Parathyroid adenoma (tissue), 2 donors: ENCODE data around the gene LTB4R2.

Experiments
- H2AFZ ChIP-seq: fragments of 300-600 bp; sonication (generic); one replicate; pipeline ENCODE4 v1.7.0; 2017; ENCODE audit warnings: antibody characterized with exemption, mild to moderate bottlenecking
- H3K27ac ChIP-seq: fragments of 300-600 bp; sonication (generic); one replicate; pipeline ENCODE4 v1.7.0; 2017
- H3K27me3 ChIP-seq: fragments of 300-600 bp; sonication (generic); one replicate; pipeline ENCODE4 v1.7.0; 2017; ENCODE audit warnings: low read length; ENCODE audit not compliant: control insufficient read depth, insufficient read depth
- H3K36me3 ChIP-seq: fragments of 300-600 bp; sonication (generic); one replicate; pipeline ENCODE4 v1.7.0; 2017; ENCODE audit warnings: low read length; ENCODE audit not compliant: control insufficient read depth, insufficient read depth
- H3K4me1 ChIP-seq: fragments of 300-600 bp; sonication (generic); one replicate; pipeline ENCODE4 v1.7.0; 2017; ENCODE audit warnings: control low read depth
- H3K4me2 ChIP-seq: fragments of 300-600 bp; sonication (generic); one replicate; pipeline ENCODE4 v1.7.0; 2017; ENCODE audit warnings: low read length
- H3K4me3 ChIP-seq: fragments of 300-600 bp; sonication (generic); one replicate; pipeline ENCODE4 v1.7.0; 2017; ENCODE audit warnings: low read depth, low read length
- H3K79me2 ChIP-seq: fragments of 300-600 bp; sonication (generic); one replicate; pipeline ENCODE4 v1.7.0; 2017; ENCODE audit warnings: control low read depth
- H3K9ac ChIP-seq: fragments of 300-600 bp; sonication (generic); one replicate; pipeline ENCODE4 v1.7.0; 2017; ENCODE audit warnings: mild to moderate bottlenecking
- H3K9me3 ChIP-seq: fragments of 300-600 bp; sonication (generic); one replicate; pipeline ENCODE4 v1.7.0; 2017; ENCODE audit warnings: low read length; ENCODE audit not compliant: control insufficient read depth
- CTCF ChIP-seq: fragments of 300-600 bp; sonication (generic); IDR thresholded peaks from one replicate; pipeline ENCODE4 v1.7.0; 2017; ENCODE audit warnings: antibody characterized with exemption, mild to moderate bottlenecking
- donor health status: primary hyperparathyroidism.

Gene LTB4R2

GRCh38 chr14:24309538-24310264 is at the start of gene LTB4R2:
TSS of gene LTB4R2 (plus strand) at chr14:24310140. CDS start at chr14:24310665, 525 bp downstream.
- Histone ChIP-seq H3K4me2 (peak within 1 kb of the TSS; percentile 69), H3K9me3 (no peaks in the 10 kb centered on the region), H3K4me1 (peaks cover 7% of the 10 kb centered on the region), H3K4me3 (peak within 1 kb of the TSS; percentile 33), H2AFZ (peak within 1 kb of the TSS; percentile 90), H3K27ac (peak within 1 kb of the TSS; percentile 68), H3K79me2 (no peaks in the 10 kb centered on the region), H3K9ac (no peak within 1 kb of the TSS), H3K36me3 (no peaks in the 10 kb centered on the region), H3K27me3 (no peaks in the 10 kb centered on the region)
- TF ChIP-seq CTCF, result no peak

- H3K27ac ChIP-seq, result no peak overlapping the region
Measured at GRCh38 chr14:24260780-24261157, 49.2 kb upstream of the LTB4R2 start.

GRCh38 chr14:24261256-24261968 is 48.5 kb upstream of the LTB4R2 start:
- H3K27ac ChIP-seq, result no peak overlapping the region
- H3K4me3 ChIP-seq, result no peak overlapping the region

More at GRCh38 chr14:24260780-24261157, 49.2 kb upstream of the LTB4R2 start:
- H3K27me3 ChIP-seq, result no peaks in the 10 kb centered on the region
- H3K9me3 ChIP-seq, result no peaks in the 10 kb centered on the region
- H2AFZ ChIP-seq, result no peak overlapping the region
- H3K36me3 ChIP-seq, result no peaks in the 10 kb centered on the region
- H3K4me2 ChIP-seq, result no peak overlapping the region
- no peak overlapping the region for H3K9ac ChIP-seq
- no peak overlapping the region for H3K4me3 ChIP-seq
- TF ChIP-seq CTCF, result no peak
- H3K79me2 ChIP-seq, result no peaks in the 10 kb centered on the region
- H3K4me1 ChIP-seq, result no peaks in the 10 kb centered on the region

GRCh38 chr14:24261969-24262327 is 48.0 kb upstream of the LTB4R2 start:
- no peak overlapping the region for H3K4me3 ChIP-seq
- no peak for TF ChIP-seq CTCF
- H3K9me3 ChIP-seq, result no peaks in the 10 kb centered on the region
- no peaks in the 10 kb centered on the region for H3K4me1 ChIP-seq
- H3K9ac ChIP-seq, result no peak overlapping the region
- no peaks in the 10 kb centered on the region for H3K27me3 ChIP-seq
- H3K36me3 ChIP-seq, result no peaks in the 10 kb centered on the region
- H3K27ac ChIP-seq, result no peak overlapping the region
- H3K4me2 ChIP-seq, result no peak overlapping the region
- H2AFZ ChIP-seq, result no peak overlapping the region
- H3K79me2 ChIP-seq, result no peaks in the 10 kb centered on the region

More at GRCh38 chr14:24261256-24261968, 48.5 kb upstream of the LTB4R2 start:
- Histone ChIP-seq H3K36me3 (no peaks in the 10 kb centered on the region), H3K9me3 (no peaks in the 10 kb centered on the region), H3K9ac (no peak overlapping the region), H3K79me2 (no peaks in the 10 kb centered on the region), H3K4me2 (no peak overlapping the region), H3K4me1 (no peaks in the 10 kb centered on the region), H2AFZ (no peak overlapping the region), H3K27me3 (no peaks in the 10 kb centered on the region)
- TF ChIP-seq CTCF, result no peak
